Measurements from ENCODE around the gene CDH22. TPM values are rescaled to one million over a fixed set of nuclear protein-coding genes. Genes with fewer than 3 reads are reported as not detected.
A peak's percentile ranks its signal among the peaks of the same experiment; 100 is the strongest.

Gene CDH22
- total RNA-seq, 1 donor from 2014 or later = 1.7 TPM

DNA sequence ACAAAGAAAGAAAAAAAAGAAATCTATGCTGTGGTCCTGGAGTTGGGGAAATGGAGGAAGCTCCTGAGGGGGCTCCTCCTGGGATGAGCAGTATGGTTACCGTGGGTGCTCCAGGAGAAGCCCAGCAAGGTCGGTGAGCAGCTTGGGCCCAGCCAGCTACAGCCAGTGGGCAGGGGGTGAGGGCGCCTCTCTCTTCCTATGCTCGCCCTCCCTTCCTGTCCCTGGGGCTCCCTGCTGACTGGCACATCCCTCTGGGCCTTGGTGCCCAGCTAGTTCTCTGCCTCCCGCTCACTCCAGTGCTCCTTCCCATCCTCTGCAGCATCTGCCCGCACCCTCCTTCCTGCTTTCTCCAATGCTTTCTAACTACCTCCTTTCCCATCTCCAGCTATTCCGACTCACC, 173.6 kb downstream of the CDH22 start:
- no peak for TF ChIP-seq POLR2AphosphoS5 (IDR thresholded peaks at IDR 0.05; ENCODE audit: insufficient read depth in 1 of 2, low read depth in 1 of 2)
- TF ChIP-seq POLR2A (IDR thresholded peaks at IDR 0.05) = no peak
- TF ChIP-seq, protein P1, sequence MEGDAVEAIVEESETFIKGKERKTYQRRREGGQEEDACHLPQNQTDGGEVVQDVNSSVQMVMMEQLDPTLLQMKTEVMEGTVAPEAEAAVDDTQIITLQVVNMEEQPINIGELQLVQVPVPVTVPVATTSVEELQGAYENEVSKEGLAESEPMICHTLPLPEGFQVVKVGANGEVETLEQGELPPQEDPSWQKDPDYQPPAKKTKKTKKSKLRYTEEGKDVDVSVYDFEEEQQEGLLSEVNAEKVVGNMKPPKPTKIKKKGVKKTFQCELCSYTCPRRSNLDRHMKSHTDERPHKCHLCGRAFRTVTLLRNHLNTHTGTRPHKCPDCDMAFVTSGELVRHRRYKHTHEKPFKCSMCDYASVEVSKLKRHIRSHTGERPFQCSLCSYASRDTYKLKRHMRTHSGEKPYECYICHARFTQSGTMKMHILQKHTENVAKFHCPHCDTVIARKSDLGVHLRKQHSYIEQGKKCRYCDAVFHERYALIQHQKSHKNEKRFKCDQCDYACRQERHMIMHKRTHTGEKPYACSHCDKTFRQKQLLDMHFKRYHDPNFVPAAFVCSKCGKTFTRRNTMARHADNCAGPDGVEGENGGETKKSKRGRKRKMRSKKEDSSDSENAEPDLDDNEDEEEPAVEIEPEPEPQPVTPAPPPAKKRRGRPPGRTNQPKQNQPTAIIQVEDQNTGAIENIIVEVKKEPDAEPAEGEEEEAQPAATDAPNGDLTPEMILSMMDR (IDR thresholded peaks at IDR 0.05) = no peak
- H3K4me3 ChIP-seq = no peak overlapping the region
- H3K36me3 ChIP-seq = no peaks in the 10 kb centered on the region
- DNase-seq (ENCODE audit: extremely low spot score in 2 of 2) = no peak
- H3K27ac ChIP-seq = no peak overlapping the region
- no peaks in the 10 kb centered on the region for H3K27me3 ChIP-seq
- no peaks in the 10 kb centered on the region for H3K9me3 ChIP-seq
- H3K4me1 ChIP-seq = peaks cover 9% of the 10 kb centered on the region
- intact Hi-C loops (cut with DNase I) = no loop called here

DNA sequence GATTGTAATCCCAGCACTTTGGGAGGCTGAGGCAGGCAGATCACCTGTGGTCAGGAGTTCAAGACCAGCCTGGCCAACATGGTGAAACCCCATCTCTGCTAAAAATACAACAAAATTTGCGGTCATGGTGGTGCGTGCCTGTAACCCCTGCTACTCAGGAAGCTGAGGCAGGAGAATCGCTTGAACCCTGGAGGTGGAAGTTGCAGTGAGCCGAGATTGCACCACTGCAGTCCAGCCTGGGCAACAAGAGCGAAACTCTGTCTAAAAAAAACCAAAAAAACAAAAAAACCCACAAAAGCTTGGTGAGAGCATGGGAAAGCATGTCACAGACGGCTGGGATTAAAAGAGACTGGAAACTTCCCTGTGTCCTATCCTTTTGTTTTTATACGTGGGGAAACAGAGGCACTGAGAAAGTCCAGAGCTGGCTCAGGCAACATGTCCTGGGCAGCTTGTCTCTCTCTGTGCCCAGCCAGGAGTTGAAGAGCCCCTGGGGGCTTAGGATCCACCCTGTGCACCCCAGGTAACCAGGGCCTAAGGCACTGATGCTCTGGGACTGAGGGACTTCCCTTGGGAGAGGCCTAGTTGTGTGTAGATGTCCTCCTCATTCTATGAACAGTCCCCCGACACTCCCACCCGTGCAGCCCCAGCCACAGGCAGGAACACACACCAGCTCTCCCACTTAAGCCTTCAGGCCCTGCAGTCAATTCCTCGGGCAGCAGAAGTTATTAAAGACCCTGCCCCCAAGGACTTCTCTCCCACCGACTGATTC, 174.2 kb downstream of the CDH22 start:
- no peaks in the 10 kb centered on the region for H3K27me3 ChIP-seq
- intact Hi-C loops (cut with DNase I) = no loop called here
- no peak overlapping the region for H3K4me3 ChIP-seq
- peaks cover 3% of the 10 kb centered on the region for H3K4me1 ChIP-seq
- H3K36me3 ChIP-seq = no peaks in the 10 kb centered on the region
- DNase-seq (ENCODE audit: extremely low spot score in 2 of 2) = no peak
- TF ChIP-seq, protein P1 (IDR thresholded peaks at IDR 0.05) = no peak
- TF ChIP-seq POLR2AphosphoS5 (IDR thresholded peaks at IDR 0.05; ENCODE audit: insufficient read depth in 1 of 2, low read depth in 1 of 2) (no peak), POLR2A (IDR thresholded peaks at IDR 0.05) (no peak)
- H3K9me3 ChIP-seq = no peaks in the 10 kb centered on the region
- H3K27ac ChIP-seq = no peak overlapping the region

DNA sequence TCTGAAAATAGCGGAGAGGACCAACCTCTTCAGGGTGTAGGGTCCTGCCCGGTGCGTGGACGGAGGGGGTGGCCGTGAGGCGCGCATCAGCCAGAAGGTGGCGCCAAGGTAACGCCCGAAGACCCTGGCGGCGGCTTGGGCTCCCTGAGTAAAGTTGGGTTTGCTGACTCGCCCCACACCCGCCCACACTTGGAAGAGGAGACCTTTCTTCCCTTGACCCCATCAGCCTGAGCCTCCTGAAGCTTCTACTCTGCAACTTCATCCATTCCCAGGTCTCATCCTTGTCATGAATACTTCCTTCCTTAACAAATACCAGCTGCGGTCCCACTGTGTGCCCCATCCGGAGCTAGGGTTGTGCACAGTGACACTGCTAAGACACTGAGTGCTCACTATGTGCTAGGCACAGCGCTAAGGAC, 175.6 kb downstream of the CDH22 start:
- no peaks in the 10 kb centered on the region for H3K9me3 ChIP-seq
- H3K4me1 ChIP-seq = no peaks in the 10 kb centered on the region
- no peak overlapping the region for H3K4me3 ChIP-seq
- intact Hi-C loops (cut with DNase I) = no loop called here
- no peak overlapping the region for H3K27ac ChIP-seq
- H3K27me3 ChIP-seq = no peaks in the 10 kb centered on the region
- no peak for DNase-seq (ENCODE audit: extremely low spot score in 2 of 2)
- no peaks in the 10 kb centered on the region for H3K36me3 ChIP-seq
- TF ChIP-seq, protein P1 (IDR thresholded peaks at IDR 0.05) = peak; percentile 71 to 82 (median 77)
- no peak for TF ChIP-seq POLR2A (IDR thresholded peaks at IDR 0.05)

DNA sequence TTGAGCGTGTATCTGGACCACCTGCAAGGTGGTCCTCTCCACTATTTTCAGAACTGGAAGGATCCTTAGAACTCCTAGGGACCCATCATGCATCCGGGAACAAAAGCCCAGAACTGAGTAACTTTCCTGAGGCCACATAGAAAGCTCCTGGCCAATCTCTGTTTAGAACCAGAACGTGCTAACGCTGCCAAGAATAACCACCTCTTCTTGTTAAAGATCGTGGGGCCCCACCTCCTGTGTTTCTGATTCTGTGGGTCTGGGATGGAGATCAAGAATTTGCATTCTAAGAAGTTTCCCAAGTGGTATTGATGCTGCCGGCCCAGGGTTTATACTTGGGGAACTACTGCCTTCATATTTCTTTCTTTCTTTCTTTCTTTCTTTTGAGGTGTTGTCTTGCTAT, 176.9 kb downstream of the CDH22 start:
- Histone ChIP-seq H3K27ac (no peak overlapping the region), H3K9me3 (no peaks in the 10 kb centered on the region), H3K27me3 (no peaks in the 10 kb centered on the region), H3K4me3 (no peak overlapping the region), H3K36me3 (no peaks in the 10 kb centered on the region), H3K4me1 (no peaks in the 10 kb centered on the region)
- TF ChIP-seq, protein P1 (IDR thresholded peaks at IDR 0.05) = no peak
- no peak for TF ChIP-seq POLR2A (IDR thresholded peaks at IDR 0.05)
- TF ChIP-seq POLR2AphosphoS5 (IDR thresholded peaks at IDR 0.05; ENCODE audit: insufficient read depth in 1 of 2, low read depth in 1 of 2) = no peak
- intact Hi-C loops (cut with DNase I) = no loop called here
- no peak for DNase-seq (ENCODE audit: extremely low spot score in 2 of 2)

DNA sequence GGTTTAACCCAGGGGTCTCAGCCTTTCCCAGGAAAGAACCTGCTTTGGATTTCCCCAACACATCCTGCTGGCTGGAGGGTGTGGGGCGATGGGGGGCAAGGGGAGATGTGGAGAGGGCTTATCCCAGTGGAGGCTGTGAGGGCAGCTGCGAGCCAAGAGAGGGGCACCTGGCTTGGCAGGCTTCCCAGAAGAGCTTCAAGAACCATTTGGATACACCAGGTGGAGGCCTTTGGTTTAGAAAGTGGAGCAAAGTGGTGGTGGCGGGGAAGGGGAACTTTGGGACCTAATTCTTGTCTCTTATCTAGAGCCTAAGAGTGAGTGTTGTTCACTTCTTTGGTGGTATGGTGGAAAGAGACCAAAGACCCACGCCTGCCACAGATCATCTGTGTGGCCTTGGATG, 177.8 kb downstream of the CDH22 start:
- no peak overlapping the region for H3K4me3 ChIP-seq
- no peaks in the 10 kb centered on the region for H3K4me1 ChIP-seq
- intact Hi-C loops (cut with DNase I) = no loop called here
- no peaks in the 10 kb centered on the region for H3K9me3 ChIP-seq
- no peak overlapping the region for H3K27ac ChIP-seq
- no peak for TF ChIP-seq POLR2A (IDR thresholded peaks at IDR 0.05)
- TF ChIP-seq, protein P1 (IDR thresholded peaks at IDR 0.05) = no peak
- no peak for TF ChIP-seq POLR2AphosphoS5 (IDR thresholded peaks at IDR 0.05; ENCODE audit: insufficient read depth in 1 of 2, low read depth in 1 of 2)
- no peak for DNase-seq (ENCODE audit: extremely low spot score in 2 of 2)
- no peaks in the 10 kb centered on the region for H3K27me3 ChIP-seq
- H3K36me3 ChIP-seq = no peaks in the 10 kb centered on the region
